ENCODE measurements around the gene EEIG1.
"Not testable (repeated sequence)": the region's sequence is repeated elsewhere in the genome, so short reads cannot be mapped to it uniquely, and the experiment has no call there.

Gene EEIG1

GRCh38 chr9:127980706-127981558 is at the start of gene EEIG1:
Gene EEIG1 (minus strand): TSS chr9:127980989. CDS start chr9:127980137, 852 bp downstream.
- peak; percentile 66 for DNase-seq (ENCODE audit: low read depth)
- peak within 1 kb of the TSS; percentile 61 for H3K4me3 ChIP-seq (ENCODE audit: low read depth, low read length)

- DNase-seq (ENCODE audit: low read depth) = no peak
- H3K4me3 ChIP-seq (ENCODE audit: low read depth, low read length) = no peak overlapping the region
These were observed 46.9 kb upstream of the EEIG1 start for GRCh38 chr9:128027705-128028104.

- no peak for DNase-seq (ENCODE audit: low read depth)
- no peak overlapping the region for H3K4me3 ChIP-seq (ENCODE audit: low read depth, low read length)
These were observed 46.2 kb upstream of the EEIG1 start for GRCh38 chr9:128026773-128027541.

DNA sequence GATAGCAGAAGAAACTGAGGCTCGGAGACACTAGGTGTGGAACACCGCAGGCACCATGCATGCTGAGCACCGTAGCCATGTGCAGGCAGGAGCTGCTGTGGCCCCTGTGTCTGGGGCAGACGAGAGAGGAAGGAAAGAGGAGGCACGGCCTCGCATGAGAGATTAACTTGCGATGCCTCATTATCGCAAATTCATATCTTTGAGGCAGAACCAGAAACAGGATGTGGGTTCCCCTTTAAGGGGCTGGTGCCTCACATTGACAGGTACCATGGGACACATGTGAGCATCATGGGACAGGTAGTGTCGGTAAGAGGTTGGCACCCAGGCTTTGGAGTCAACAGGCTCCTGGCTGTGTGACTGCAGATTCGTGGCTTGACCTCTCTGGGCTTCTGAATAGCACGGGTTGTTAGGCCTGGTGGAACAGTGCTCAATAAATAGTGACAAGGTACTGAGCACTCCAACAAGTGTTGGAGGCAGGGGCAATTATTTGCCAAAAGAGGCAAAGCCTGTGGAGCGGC is 45.5 kb upstream of the EEIG1 start:
- H3K4me3 ChIP-seq (ENCODE audit: low read depth, low read length) = no peak overlapping the region
- no peak for DNase-seq (ENCODE audit: low read depth)

- no peak overlapping the region for H3K4me3 ChIP-seq (ENCODE audit: low read depth, low read length)
- no peak for DNase-seq (ENCODE audit: low read depth)
These were observed 44.9 kb upstream of the EEIG1 start for GRCh38 chr9:128025736-128026135.

GRCh38 chr9:128024761-128025308 is 44.0 kb upstream of the EEIG1 start:
- no peak overlapping the region for H3K4me3 ChIP-seq (ENCODE audit: low read depth, low read length)
- no peak for DNase-seq (ENCODE audit: low read depth)

DNA sequence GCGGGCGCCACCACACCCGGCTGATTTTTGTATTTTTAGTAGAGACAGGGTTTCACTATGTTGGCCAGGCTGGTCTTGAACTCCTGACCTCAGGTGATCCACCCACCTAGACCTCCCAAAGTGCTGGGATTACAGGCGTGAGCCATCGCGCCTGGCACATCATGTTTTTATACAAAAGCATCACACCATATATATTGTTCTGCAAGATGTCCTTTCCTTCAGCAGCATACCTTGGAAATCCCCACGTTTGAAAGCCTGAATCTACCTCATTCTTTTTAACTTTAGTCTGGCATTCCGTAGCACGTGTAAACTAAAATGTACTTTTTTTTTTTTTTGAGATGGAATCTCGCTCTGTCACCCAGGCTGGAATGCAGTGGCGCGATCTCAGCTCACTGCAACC is 42.9 kb upstream of the EEIG1 start:
- H3K4me3 ChIP-seq (ENCODE audit: low read depth, low read length); DNase-seq (ENCODE audit: low read depth): not testable (repeated sequence)

- H3K4me3 ChIP-seq (ENCODE audit: low read depth, low read length) = no peak overlapping the region
- no peak for DNase-seq (ENCODE audit: low read depth)
These were observed 42.1 kb upstream of the EEIG1 start for GRCh38 chr9:128022886-128023285.

DNA sequence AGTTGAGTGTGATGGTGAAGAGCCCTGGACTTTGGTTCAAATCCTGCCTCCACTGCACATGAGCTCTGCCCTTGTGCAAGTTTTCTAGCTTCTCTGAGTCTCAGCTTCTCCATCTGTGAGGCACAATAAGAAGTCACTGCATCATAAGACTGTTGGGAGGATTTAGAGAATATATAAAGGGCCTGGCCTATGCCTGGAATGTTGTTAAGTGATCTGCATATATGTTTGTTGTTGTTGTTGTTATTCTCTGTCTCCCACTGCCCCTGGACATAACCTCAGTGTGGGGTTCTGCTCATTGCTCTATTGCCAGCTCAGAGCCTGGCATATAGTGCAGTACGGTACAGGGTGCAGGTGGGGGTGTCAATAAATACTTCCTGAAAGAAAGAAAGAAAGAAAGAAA is 40.3 kb upstream of the EEIG1 start:
- H3K4me3 ChIP-seq (ENCODE audit: low read depth, low read length) = no peak overlapping the region

GRCh38 chr9:128020692-128021091 is 39.9 kb upstream of the EEIG1 start:
- DNase-seq (ENCODE audit: low read depth) = no peak
- H3K4me3 ChIP-seq (ENCODE audit: low read depth, low read length) = no peak overlapping the region

More for the DNA sequence above, 40.3 kb upstream of the EEIG1 start:
- no peak for DNase-seq (ENCODE audit: low read depth)

GRCh38 chr9:128015696-128016095 is 34.9 kb upstream of the EEIG1 start:
- H3K4me3 ChIP-seq (ENCODE audit: low read depth, low read length) = no peak overlapping the region
- DNase-seq (ENCODE audit: low read depth) = no peak

- no peak for DNase-seq (ENCODE audit: low read depth)
- no peak overlapping the region for H3K4me3 ChIP-seq (ENCODE audit: low read depth, low read length)
These were observed 30.5 kb upstream of the EEIG1 start for GRCh38 chr9:128011071-128011817.

- no peak for DNase-seq (ENCODE audit: low read depth)
- H3K4me3 ChIP-seq (ENCODE audit: low read depth, low read length) = no peak overlapping the region
These were observed 28.9 kb upstream of the EEIG1 start for GRCh38 chr9:128009639-128010038.

GRCh38 chr9:128008171-128008570 is 27.4 kb upstream of the EEIG1 start:
- H3K4me3 ChIP-seq (ENCODE audit: low read depth, low read length) = no peak overlapping the region

GRCh38 chr9:128007566-128008138 is 26.9 kb upstream of the EEIG1 start:
- DNase-seq (ENCODE audit: low read depth) = no peak
- no peak overlapping the region for H3K4me3 ChIP-seq (ENCODE audit: low read depth, low read length)

More at GRCh38 chr9:128008171-128008570, 27.4 kb upstream of the EEIG1 start:
- DNase-seq (ENCODE audit: low read depth) = no peak

DNA sequence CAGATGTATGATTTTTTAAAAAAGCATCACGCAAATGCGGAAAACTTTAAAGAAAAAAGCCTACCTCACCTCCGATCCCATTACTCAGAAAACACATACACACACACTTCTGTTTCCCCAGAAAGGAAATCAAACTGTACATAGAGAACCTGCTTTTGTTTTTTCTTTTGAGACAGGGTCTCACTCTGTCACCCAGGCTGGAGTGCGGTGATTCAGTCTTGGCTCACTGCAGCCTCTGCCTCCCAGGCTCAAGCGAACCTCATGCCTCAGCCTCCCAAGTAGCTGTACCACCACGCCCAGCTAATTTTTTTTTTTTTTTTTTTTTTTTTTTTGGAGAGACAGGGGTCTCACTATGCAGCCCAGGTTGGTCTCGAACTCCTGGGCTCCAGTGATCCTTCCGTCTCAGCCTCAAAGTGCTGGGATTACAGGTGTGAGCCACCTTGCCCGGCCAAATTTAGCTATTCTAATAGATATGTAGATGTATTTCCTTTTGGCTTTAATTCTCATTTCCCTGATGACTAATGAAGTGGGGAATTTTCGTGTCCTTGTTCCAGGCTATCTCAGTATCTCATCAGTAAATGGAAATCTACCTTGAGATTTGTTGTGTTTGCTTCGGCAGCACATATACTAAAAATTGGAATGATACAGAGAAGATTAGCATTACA is 25.7 kb upstream of the EEIG1 start:
- H3K4me3 ChIP-seq (ENCODE audit: low read depth, low read length) = no peak overlapping the region
- no peak for DNase-seq (ENCODE audit: low read depth)

- DNase-seq (ENCODE audit: low read depth) = no peak
- H3K4me3 ChIP-seq (ENCODE audit: low read depth, low read length) = no peak overlapping the region
These were observed 25.1 kb upstream of the EEIG1 start for GRCh38 chr9:128005923-128006322.

GRCh38 chr9:128003966-128004604 is 23.3 kb upstream of the EEIG1 start:
- H3K4me3 ChIP-seq (ENCODE audit: low read depth, low read length) = no peak overlapping the region
- no peak for DNase-seq (ENCODE audit: low read depth)

Data from skeletal muscle cell (primary cell).